Endodermal cell (in vitro differentiated cells): ENCODE results near the gene POLR2H. TPM values are rescaled to one million over a fixed set of nuclear protein-coding genes. Genes with fewer than 3 reads are reported as not detected.

Experiments
- DNase-seq: peaks from one replicate; pipeline ENCODE4 v3.0.0-alpha.2; 2017
- H3K27ac ChIP-seq: 2 replicates; pipeline ENCODE4 v1.5.1; 2013; ENCODE audit warnings: mild to moderate bottlenecking, low read depth, low read length, moderate library complexity
- H3K27me3 ChIP-seq: 2 replicates; pipeline ENCODE4 v1.6.1; 2013; ENCODE audit warnings: mild to moderate bottlenecking, low read length, moderate library complexity; ENCODE audit not compliant: insufficient read depth, control insufficient read depth, poor library complexity, severe bottlenecking
- H3K36me3 ChIP-seq: 2 replicates; pipeline ENCODE4 v1.7.0; 2013; ENCODE audit warnings: mild to moderate bottlenecking, low read length, moderate library complexity; ENCODE audit not compliant: control insufficient read depth, insufficient read depth
- H3K4me1 ChIP-seq: one replicate; pipeline ENCODE4 v1.7.0; 2013; ENCODE audit warnings: low read length; ENCODE audit not compliant: control insufficient read depth, insufficient read depth
- H3K4me3 ChIP-seq: 2 replicates; pipeline ENCODE4 v1.5.1; 2013; ENCODE audit warnings: mild to moderate bottlenecking, low read length, moderate library complexity
- H3K9ac ChIP-seq: 2 replicates; pipeline ENCODE4 v1.6.1; 2013; ENCODE audit warnings: mild to moderate bottlenecking, low read length, moderate library complexity; ENCODE audit not compliant: poor library complexity, severe bottlenecking; ENCODE audit errors: extremely low read depth
- H3K9me3 ChIP-seq: 2 replicates; pipeline ENCODE4 v1.6.1; 2013; ENCODE audit warnings: mild to moderate bottlenecking, low read length, moderate library complexity; ENCODE audit not compliant: control insufficient read depth
- H3K27ac Mint-ChIP-seq: 2 replicates; pipeline ENCODE4 v1.8.0; 2020; ENCODE audit warnings: mixed read lengths
- H3K27me3 Mint-ChIP-seq: 2 replicates; pipeline ENCODE4 v1.8.0; 2021; ENCODE audit warnings: mild to moderate bottlenecking, mixed read lengths; ENCODE audit not compliant: insufficient read depth
- H3K36me3 Mint-ChIP-seq: 2 replicates; pipeline ENCODE4 v1.8.0; 2020; ENCODE audit warnings: low read depth, mixed read lengths
- H3K4me1 Mint-ChIP-seq: 2 replicates; pipeline ENCODE4 v1.8.0; 2020; ENCODE audit warnings: mixed read lengths
- H3K4me3 Mint-ChIP-seq: 2 replicates; pipeline ENCODE4 v1.8.0; 2020; ENCODE audit warnings: mild to moderate bottlenecking, moderate library complexity, mixed read lengths
- H3K9me3 Mint-ChIP-seq: 2 replicates; pipeline ENCODE4 v1.8.0; 2020; ENCODE audit warnings: mild to moderate bottlenecking, mixed read lengths
- CTCF ChIP-seq: fragments of 200-600 bp; sonication (generic); conservative IDR thresholded peaks from 2 replicates; pipeline ENCODE4 v1.5.0; 2021; ENCODE audit warnings: antibody characterized with exemption, mild to moderate bottlenecking
- WGBS, 2 experiments: methylation state at CpG; one replicate each; pipeline versions ENCODE4 v1.1.5 to v1.1.7; 2013; ENCODE audit warnings: missing lambda C conversion rate in 2 of 2, mixed read lengths in 1 of 2; ENCODE audit not compliant: insufficient coverage in 1 of 2, insufficient read length in 1 of 2; 5-methylcytosine and 5-hydroxymethylcytosine counted together
- total RNA-seq, 2 donors: library from RNA; stranded (reverse); fragmentation: NEBNext Ultra II Directional in 1 of 2; extraction: Animal tissue kit (Norgen Biotek cat#: 25700) in 1 of 2; gene quantifications; 2 replicates in 1 of 2; 3 replicates in 1 of 2; pipeline ENCODE4 v1.2.1, GENCODE V29; 2021

The POLR2H gene
- total RNA-seq, 2 donors from 2014 or later, result 95.9 to 117 TPM

GRCh38 chr3:184377882-184378445, 16.5 kb downstream of the POLR2H start, which contains the start of gene THPO:
Gene THPO (minus strand): TSS chr3:184378207. CDS start chr3:184376259, 1,948 bp downstream.
- peak; percentile 70 for DNase-seq
- H3K4me1 Mint-ChIP-seq, result peaks cover 33% of the 10 kb centered on the region
- no peaks in the 10 kb centered on the region for H3K36me3 Mint-ChIP-seq
- no peaks in the 10 kb centered on the region for H3K9me3 Mint-ChIP-seq
- H3K4me3 ChIP-seq, result no peak within 1 kb of the TSS
- no peak within 1 kb of the TSS for H3K27ac Mint-ChIP-seq
- H3K36me3 ChIP-seq, result no peaks in the 10 kb centered on the region
- no peak within 1 kb of the TSS for H3K9ac ChIP-seq
- no peak for TF ChIP-seq CTCF
- H3K9me3 ChIP-seq, result no peaks in the 10 kb centered on the region
- peaks cover 45% of the 10 kb centered on the region for H3K27me3 ChIP-seq
- peak within 1 kb of the TSS; percentile 58 for H3K4me3 Mint-ChIP-seq
- peaks cover 6% of the 10 kb centered on the region for H3K4me1 ChIP-seq
- peaks cover 51% of the 10 kb centered on the region for H3K27me3 Mint-ChIP-seq
- WGBS, 2 experiments, result 62 to 100% methylated on average over 1 to 7 of the region's 7 CpGs
- no peak within 1 kb of the TSS for H3K27ac ChIP-seq

GRCh38 chr3:184378651-184379357, 17.3 kb downstream of the POLR2H start:
- Histone ChIP-seq H3K9me3 (no peaks in the 10 kb centered on the region), H3K27me3 (peaks cover 46% of the 10 kb centered on the region), H3K4me1 (peaks cover 6% of the 10 kb centered on the region), H3K27ac (no peak overlapping the region), H3K9ac (no peak overlapping the region), H3K36me3 (no peaks in the 10 kb centered on the region), H3K4me3 (no peak overlapping the region)
- Mint-ChIP-seq H3K27me3 (peaks cover 56% of the 10 kb centered on the region), H3K4me1 (peaks cover 33% of the 10 kb centered on the region), H3K4me3 (peak overlapping the region; percentile 58), H3K9me3 (no peaks in the 10 kb centered on the region), H3K27ac (no peak overlapping the region), H3K36me3 (no peaks in the 10 kb centered on the region)
- whole genome bisulfite sequencing, 2 experiments, result 89 to 90% methylated on average over 3 to 10 of the region's 10 CpGs
- no peak for TF ChIP-seq CTCF
- DNase-seq, result peak; percentile 47

- no peaks in the 10 kb centered on the region for H3K36me3 ChIP-seq
- no peak within 1 kb of the TSS for H3K9ac ChIP-seq
- 11 to 63% methylated on average over 3 to 46 of the region's 71 CpGs for WGBS, 2 experiments
- peaks cover 6% of the 10 kb centered on the region for H3K4me1 ChIP-seq
- H3K9me3 ChIP-seq, result no peaks in the 10 kb centered on the region
- H3K4me3 Mint-ChIP-seq, result peak within 1 kb of the TSS; percentile 58
- no peaks in the 10 kb centered on the region for H3K36me3 Mint-ChIP-seq
- peak within 1 kb of the TSS; percentile 64 for H3K4me3 ChIP-seq
- H3K27me3 ChIP-seq, result peaks cover 46% of the 10 kb centered on the region
- TF ChIP-seq CTCF, result no peak
- no peaks in the 10 kb centered on the region for H3K9me3 Mint-ChIP-seq
- H3K27ac ChIP-seq, result no peak within 1 kb of the TSS
- H3K27me3 Mint-ChIP-seq, result peaks cover 60% of the 10 kb centered on the region
- H3K4me1 Mint-ChIP-seq, result peaks cover 33% of the 10 kb centered on the region
- DNase-seq, result no peak
- no peak within 1 kb of the TSS for H3K27ac Mint-ChIP-seq
These were observed 18.1 kb downstream of the POLR2H start, which contains the start of gene CHRD for GRCh38 chr3:184379358-184380184. Gene CHRD (plus strand): TSS chr3:184380054. CDS start chr3:184380319, 265 bp downstream.
